ENCODE data around the gene EVX2.

Gene EVX2

GRCh38 chr2:176107731-176108181 is 24.0 kb upstream of the EVX2 start:
- no peak for DNase-seq (ENCODE audit: low read depth)

GRCh38 chr2:176106581-176107539 is 23.1 kb upstream of the EVX2 start, which contains the start of gene HOXD11:
TSS of gene HOXD11 (plus strand) at chr2:176107280. CDS start at chr2:176107356, 76 bp downstream.
- DNase-seq (ENCODE audit: low read depth) = no peak

- no peak for DNase-seq (ENCODE audit: low read depth)
These were observed 22.2 kb upstream of the EVX2 start for GRCh38 chr2:176105730-176106580.

- DNase-seq (ENCODE audit: low read depth) = no peak
These were observed 21.4 kb upstream of the EVX2 start for GRCh38 chr2:176105078-176105729.

- no peak for DNase-seq (ENCODE audit: low read depth)
These were observed 20.7 kb upstream of the EVX2 start for GRCh38 chr2:176104316-176105077.

DNA sequence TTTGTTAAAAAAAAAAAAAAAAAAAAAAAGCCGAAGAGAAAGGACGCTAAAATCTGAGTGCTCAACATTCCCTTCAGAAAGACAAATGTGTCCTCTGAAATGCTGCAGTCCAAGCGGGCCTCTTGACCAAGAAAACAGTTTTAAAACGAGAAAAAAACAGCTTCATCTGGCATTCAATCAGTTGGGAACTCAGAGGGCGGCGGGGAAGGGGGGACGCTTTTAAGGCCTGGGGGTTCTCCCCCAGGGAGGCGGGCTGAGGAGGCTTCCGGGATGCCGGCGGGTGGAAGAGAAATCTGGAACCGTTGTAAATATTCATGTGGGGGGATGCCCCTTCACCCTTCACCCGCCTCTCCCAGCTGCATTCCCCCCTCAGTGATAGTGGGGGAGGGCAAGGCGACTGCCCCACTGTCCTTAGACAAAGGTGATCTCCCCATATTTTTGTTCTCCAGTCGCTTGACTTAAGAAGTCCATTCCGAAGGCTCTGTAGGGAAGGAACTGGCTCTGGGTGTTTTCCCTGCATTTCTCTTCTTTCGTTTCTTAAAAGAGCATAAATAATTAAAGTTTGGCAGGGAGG is 20.1 kb upstream of the EVX2 start:
- no peak for DNase-seq (ENCODE audit: low read depth)

DNA sequence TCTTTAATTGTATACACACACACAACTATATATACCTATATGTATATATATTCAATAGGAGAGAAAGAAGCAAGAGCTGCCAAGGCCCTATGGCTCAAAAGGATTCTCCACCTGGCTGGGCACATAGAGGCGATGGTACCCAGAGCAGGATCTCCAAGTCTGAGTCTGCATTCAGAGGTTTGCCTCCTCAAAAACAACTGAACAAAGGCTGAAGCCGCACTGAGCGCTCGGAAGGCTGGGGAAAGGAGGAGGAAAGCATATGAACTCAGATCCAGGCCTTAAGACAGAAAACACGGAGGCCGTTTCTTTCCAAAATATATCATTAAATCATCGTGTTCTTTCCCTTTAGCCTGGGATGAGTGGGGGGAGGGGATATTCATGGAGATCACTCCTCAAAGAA is 19.4 kb upstream of the EVX2 start:
- no peak for DNase-seq (ENCODE audit: low read depth)

DNA sequence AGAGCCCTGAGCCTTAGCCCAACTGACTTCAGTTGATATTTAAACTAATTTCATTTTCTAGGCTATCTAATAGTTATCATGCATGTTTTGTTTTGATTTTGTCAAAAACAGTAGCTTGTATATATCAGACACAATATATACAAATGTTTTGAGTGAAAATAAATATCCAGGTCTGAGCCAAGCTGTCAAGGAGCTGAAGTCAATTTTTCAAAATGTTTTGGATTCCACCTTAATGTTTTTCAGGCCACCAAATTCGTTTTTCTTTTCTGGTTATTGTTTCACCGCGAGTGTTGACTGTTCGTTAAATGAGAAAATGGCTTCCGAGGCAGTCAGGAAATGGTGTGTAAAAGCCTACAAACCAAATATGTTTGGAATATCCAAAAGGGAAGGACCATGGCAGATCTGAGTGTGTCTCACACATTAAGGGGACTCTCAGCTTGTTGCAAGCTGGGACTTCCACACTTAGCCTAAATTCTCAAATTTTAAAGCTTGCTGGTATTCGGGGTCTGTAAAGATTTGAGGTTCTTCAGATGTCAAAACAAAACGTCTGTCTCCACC is 18.6 kb upstream of the EVX2 start:
- DNase-seq (ENCODE audit: low read depth) = no peak

DNA sequence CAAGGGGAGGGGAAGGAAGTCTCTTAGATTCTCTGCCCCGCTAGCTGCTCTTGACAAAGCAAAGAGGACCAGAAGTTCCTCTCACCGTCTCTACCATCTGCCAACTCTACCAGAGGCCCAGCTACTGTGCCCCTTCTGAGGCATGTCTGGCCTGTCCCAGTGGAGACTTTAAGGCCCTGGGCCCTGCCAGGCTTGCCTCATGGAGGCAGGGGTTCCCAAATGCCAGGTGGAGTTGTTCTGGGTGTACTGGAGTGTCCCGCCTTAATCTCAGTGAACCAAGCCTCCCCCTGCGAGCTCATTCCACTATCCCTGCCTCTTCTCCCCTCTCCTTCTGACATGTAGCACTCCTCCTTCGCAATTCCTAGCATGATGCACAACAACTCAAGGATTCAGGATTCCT is 18.1 kb upstream of the EVX2 start:
- DNase-seq (ENCODE audit: low read depth) = no peak

DNA sequence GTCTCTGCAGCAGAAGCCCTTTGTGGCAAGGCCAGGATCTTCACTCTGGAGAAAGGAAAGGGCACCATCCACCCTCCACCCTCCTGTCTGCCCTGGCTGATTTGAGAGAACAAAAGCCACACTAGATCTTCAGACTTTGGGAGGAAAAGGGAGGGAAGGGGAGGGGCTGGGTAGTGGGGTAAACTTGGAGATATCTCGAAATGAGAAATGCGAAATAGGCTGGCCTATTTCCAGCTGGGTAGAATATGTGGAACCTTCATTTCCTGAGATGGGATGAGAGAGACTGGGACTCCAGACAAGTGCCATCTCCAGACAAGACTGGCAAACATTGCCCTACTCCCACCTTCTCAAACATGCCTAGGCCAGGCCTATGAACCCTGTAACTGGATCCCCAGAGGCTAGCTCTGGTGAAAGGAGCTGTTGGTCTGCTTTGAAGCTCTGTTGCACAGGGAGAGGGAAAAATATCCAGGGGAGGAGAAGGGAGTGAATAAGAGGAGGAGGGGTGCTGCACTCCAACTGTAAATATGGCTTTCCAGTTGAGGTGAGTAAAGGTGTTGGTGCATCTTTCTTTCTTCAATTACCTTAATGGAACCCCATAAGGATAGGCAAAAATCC is 17.6 kb upstream of the EVX2 start:
- no peak for DNase-seq (ENCODE audit: low read depth)

- DNase-seq (ENCODE audit: low read depth) = no peak
These were observed 16.9 kb upstream of the EVX2 start for GRCh38 chr2:176100547-176101140.

- no peak for DNase-seq (ENCODE audit: low read depth)
These were observed 16.2 kb upstream of the EVX2 start, which contains the start of gene HOXD12 for GRCh38 chr2:176099728-176100546. TSS of gene HOXD12 (plus strand) at chr2:176099795. CDS start at chr2:176099802, 7 bp downstream.

DNA sequence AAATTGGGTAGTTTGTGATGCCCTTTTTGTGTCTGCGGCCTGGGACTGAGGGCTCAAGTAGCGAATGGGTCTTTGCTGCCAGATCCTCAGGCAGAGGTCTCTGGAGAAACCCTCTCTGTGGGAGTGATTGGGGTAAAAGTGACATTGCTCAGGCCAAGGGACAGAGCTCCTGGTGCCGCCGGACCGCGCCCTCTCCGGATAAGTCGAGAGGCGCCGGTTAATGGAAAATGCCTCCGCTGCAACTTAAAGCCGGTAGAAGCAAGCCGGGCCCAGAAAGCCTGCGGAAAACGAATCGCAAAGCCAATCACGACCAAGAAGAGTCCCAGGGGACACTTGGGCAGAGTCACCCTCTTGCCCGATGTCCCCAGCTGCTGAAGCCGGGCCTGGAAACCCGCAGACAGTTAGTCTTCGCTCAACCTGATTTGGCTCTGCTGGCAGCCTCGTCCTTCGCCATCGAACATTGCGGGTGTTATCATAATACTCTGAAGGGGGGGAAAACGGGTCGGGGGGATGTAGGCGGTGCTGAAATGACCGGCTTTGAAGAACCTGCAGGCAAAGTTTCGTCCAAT is 15.5 kb upstream of the EVX2 start:
- no peak for DNase-seq (ENCODE audit: low read depth)

- no peak for DNase-seq (ENCODE audit: low read depth)
These were observed 14.8 kb upstream of the EVX2 start for GRCh38 chr2:176098366-176099158.

DNA sequence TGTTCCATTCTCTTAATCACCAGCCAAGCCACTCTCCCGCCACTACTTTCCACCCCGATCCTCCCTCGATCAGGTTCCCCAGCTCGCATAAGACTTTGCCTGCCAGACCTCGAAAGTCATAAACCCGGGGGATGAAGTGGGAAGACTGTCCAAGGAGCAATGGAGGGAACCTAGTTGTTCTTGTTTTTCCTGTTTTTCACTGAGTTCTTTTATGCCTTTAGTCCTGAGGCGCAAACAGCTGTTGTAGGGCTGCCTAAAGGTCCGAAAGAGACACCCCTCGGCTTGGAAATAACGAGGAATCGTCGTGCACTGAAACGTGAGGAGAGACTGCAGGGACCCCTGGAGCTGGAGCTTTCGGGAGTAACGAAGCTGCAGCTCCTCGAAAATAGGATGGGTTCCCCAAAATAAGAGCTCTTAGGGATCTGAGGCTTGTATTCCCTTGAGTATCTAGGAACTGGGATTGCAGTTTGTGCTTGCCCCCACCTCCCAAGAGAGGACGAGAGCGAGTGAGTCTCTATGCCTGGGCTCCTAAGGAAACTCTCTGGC is 14.1 kb upstream of the EVX2 start:
- DNase-seq (ENCODE audit: low read depth) = no peak

GRCh38 chr2:176096986-176097819 is 13.4 kb upstream of the EVX2 start:
- DNase-seq (ENCODE audit: low read depth) = peak; percentile 51
